Common myeloid progenitor, CD34-positive (primary cell): ENCODE data around the gene ATE1.

Source experiments
- CTCF ChIA-PET: fragments of 350-600 bp; sonication (Branson Sonifier 250); formaldehyde crosslinking; loops from one replicate; lab custom pipeline; 2021; ENCODE audit warnings: antibody characterized with exemption; lab: Charles Lee
- POLR2A ChIA-PET: fragments of 350-600 bp; sonication (Branson Sonifier 250); formaldehyde crosslinking; loops from one replicate; lab custom pipeline; 2021; ENCODE audit warnings: antibody characterized with exemption; lab: Charles Lee
- DNase-seq, 3 donors: peaks; one replicate each; pipeline versions ENCODE4 v3.0.0 to v3.0.0-alpha.2; 2013
- H3K27ac ChIP-seq, 2 experiments: 1 replicate in 1 of 2; 2 replicates in 1 of 2; pipeline ENCODE4 v1.7.0; 2013; ENCODE audit warnings: inconsistent platforms in 2 of 2, low read length in 2 of 2, mild to moderate bottlenecking in 2 of 2, low read depth in 1 of 2, moderate library complexity in 1 of 2; ENCODE audit not compliant: severe bottlenecking in 2 of 2, insufficient read depth in 1 of 2, poor library complexity in 1 of 2
- H3K27me3 ChIP-seq, 5 experiments: replicated peaks in 2 of 5; 1 replicate in 3 of 5; 2 replicates in 2 of 5; pipeline versions ENCODE4 v1.6.1 to v1.7.0; 2013; ENCODE audit warnings: low read length in 4 of 5, mild to moderate bottlenecking in 2 of 5, moderate library complexity in 2 of 5, inconsistent platforms in 1 of 5; ENCODE audit not compliant: insufficient read depth in 5 of 5, control insufficient read depth in 4 of 5
- H3K36me3 ChIP-seq, 4 experiments: 1 replicate in 2 of 4; 2 replicates in 2 of 4; pipeline versions ENCODE4 v1.6.1 to v1.7.0; 2013; ENCODE audit warnings: low read length in 3 of 4, control low read depth in 1 of 4, mild to moderate bottlenecking in 1 of 4; ENCODE audit not compliant: control insufficient read depth in 4 of 4, insufficient read depth in 4 of 4
- H3K4me1 ChIP-seq, 4 experiments: 1 replicate in 3 of 4; 2 replicates in 1 of 4; pipeline versions ENCODE4 v1.6.1 to v1.7.1; 2013; ENCODE audit warnings: low read length in 3 of 4, mild to moderate bottlenecking in 3 of 4, control low read depth in 1 of 4, inconsistent platforms in 1 of 4, moderate library complexity in 1 of 4; ENCODE audit not compliant: control insufficient read depth in 4 of 4, insufficient read depth in 4 of 4; ENCODE audit errors: control extremely low read depth in 1 of 4
- H3K4me3 ChIP-seq, 7 experiments: 1 replicate in 4 of 7; 2 replicates in 3 of 7; pipeline versions ENCODE4 v1.5.1 to v1.7.0; 2013; ENCODE audit warnings: mild to moderate bottlenecking in 7 of 7, low read length in 6 of 7, moderate library complexity in 6 of 7, inconsistent platforms in 2 of 7, low read depth in 2 of 7, control low read depth in 1 of 7; ENCODE audit not compliant: insufficient read depth in 4 of 7, control insufficient read depth in 1 of 7; ENCODE audit errors: extremely low read depth in 1 of 7
- H3K9me3 ChIP-seq, 5 experiments: 1 replicate in 4 of 5; 2 replicates in 1 of 5; pipeline versions ENCODE4 v1.6.1 to v1.7.1; 2013; ENCODE audit warnings: low read length in 4 of 5, mild to moderate bottlenecking in 2 of 5, inconsistent platforms in 1 of 5, low read depth in 1 of 5, moderate library complexity in 1 of 5; ENCODE audit not compliant: control insufficient read depth in 4 of 5, insufficient read depth in 2 of 5; ENCODE audit errors: control extremely low read depth in 1 of 5
- WGBS: methylation state at CpG from one replicate; pipeline ENCODE4 v1.1.5; 2013; ENCODE audit not compliant: insufficient coverage; 5-methylcytosine and 5-hydroxymethylcytosine counted together

Gene ATE1

GRCh38 chr10:121899727-121900126, 28.1 kb downstream of the ATE1 start:
- ChIA-PET POLR2A (no interaction called here), CTCF (interaction anchor here (1.5 to 4.8 kb wide), 5 partner anchors 12 to 76 kb away, joined by 3 to 29 read pairs (median 4); no protein-coding TSS in a partner anchor)
- H3K4me3 ChIP-seq: no peak overlapping the region
- WGBS: 96% methylated on average over 4 of the region's 4 CpGs
- no peaks in the 10 kb centered on the region for H3K9me3 ChIP-seq
- no peak for DNase-seq
- H3K36me3 ChIP-seq: peaks cover 5 to 23% (median 19%) of the 10 kb centered on the region in 4 experiments
- no peak overlapping the region for H3K27ac ChIP-seq
- H3K27me3 ChIP-seq: no peaks in the 10 kb centered on the region
- peaks cover 0 to 2% (median 0%) of the 10 kb centered on the region in 4 experiments for H3K4me1 ChIP-seq

GRCh38 chr10:121891103-121891502, 36.7 kb downstream of the ATE1 start:
- H3K27me3 ChIP-seq: no peaks in the 10 kb centered on the region
- no peaks in the 10 kb centered on the region for H3K4me1 ChIP-seq
- H3K27ac ChIP-seq: no peak overlapping the region
- H3K9me3 ChIP-seq: no peaks in the 10 kb centered on the region
- 95% methylated on average over 5 of the region's 5 CpGs for WGBS
- DNase-seq: no peak
- no peak overlapping the region for H3K4me3 ChIP-seq
- ChIA-PET CTCF (no interaction called here), POLR2A (interaction anchor here (0.6 kb wide), 1 partner anchor 513 kb away, joined by 3 read pairs; no protein-coding TSS in a partner anchor)
- H3K36me3 ChIP-seq: peaks cover 4 to 10% (median 7%) of the 10 kb centered on the region in 4 experiments

GRCh38 chr10:121889212-121889611, 38.6 kb downstream of the ATE1 start:
- Histone ChIP-seq H3K9me3 (no peaks in the 10 kb centered on the region), H3K36me3 (peaks cover 2 to 8% (median 4%) of the 10 kb centered on the region in 4 experiments), H3K4me1 (no peaks in the 10 kb centered on the region), H3K4me3 (no peak overlapping the region), H3K27ac (no peak overlapping the region), H3K27me3 (no peaks in the 10 kb centered on the region)
- no peak for DNase-seq
- CTCF ChIA-PET: interaction anchor here (0.9 to 4.0 kb wide), 4 partner anchors 10 to 946 kb away, joined by 3 to 29 read pairs (median 4); no protein-coding TSS in a partner anchor
- POLR2A ChIA-PET: no interaction called here
- WGBS: 86% methylated on average over 1 of the region's 5 CpGs

- H3K4me3 ChIP-seq: no peak overlapping the region
- no peaks in the 10 kb centered on the region for H3K4me1 ChIP-seq
- no peaks in the 10 kb centered on the region for H3K9me3 ChIP-seq
- peak; percentile 48 to 75 (median 68) for DNase-seq
- H3K27me3 ChIP-seq: no peaks in the 10 kb centered on the region
- no peak overlapping the region for H3K27ac ChIP-seq
- WGBS: 58% methylated on average over 6 of the region's 7 CpGs
- ChIA-PET CTCF (interaction anchor here (0.7 to 4.0 kb wide), 13 partner anchors 10 to 947 kb away, joined by 3 to 29 read pairs (median 4); no protein-coding TSS in a partner anchor), POLR2A (no interaction called here)
- peaks cover 5 to 12% (median 5%) of the 10 kb centered on the region in 4 experiments for H3K36me3 ChIP-seq
Observed at GRCh38 chr10:121886997-121887622, 40.7 kb downstream of the ATE1 start.

GRCh38 chr10:121886181-121886580, 41.6 kb downstream of the ATE1 start:
- peaks cover 0 to under 1% (median 0%) of the 10 kb centered on the region in 4 experiments for H3K4me1 ChIP-seq
- H3K9me3 ChIP-seq: no peaks in the 10 kb centered on the region
- ChIA-PET POLR2A (no interaction called here), CTCF (interaction anchor here (0.7 to 4.0 kb wide), 7 partner anchors 9 to 943 kb away, joined by 3 to 29 read pairs (median 16); no protein-coding TSS in a partner anchor)
- WGBS: 89% methylated on average over 3 of the region's 5 CpGs
- no peaks in the 10 kb centered on the region for H3K27me3 ChIP-seq
- peaks cover 6 to 11% (median 8%) of the 10 kb centered on the region in 4 experiments for H3K36me3 ChIP-seq
- DNase-seq: no peak
- no peak overlapping the region for H3K4me3 ChIP-seq
- no peak overlapping the region for H3K27ac ChIP-seq

GRCh38 chr10:121880895-121881294, 46.9 kb downstream of the ATE1 start:
- Histone ChIP-seq H3K4me1 (peaks cover 0 to 4% (median 0%) of the 10 kb centered on the region in 4 experiments), H3K27me3 (no peaks in the 10 kb centered on the region), H3K36me3 (peaks cover 6 to 18% (median 9%) of the 10 kb centered on the region in 4 experiments), H3K27ac (no peak overlapping the region), H3K4me3 (no peak overlapping the region), H3K9me3 (no peaks in the 10 kb centered on the region)
- ChIA-PET CTCF (interaction anchor here (1.2 to 2.5 kb wide), 4 partner anchors 16 to 57 kb away, joined by 3 to 7 read pairs (median 4); no protein-coding TSS in a partner anchor), POLR2A (no interaction called here)
- no peak for DNase-seq

- no peaks in the 10 kb centered on the region for H3K9me3 ChIP-seq
- CTCF ChIA-PET: interaction anchor here (1.2 kb wide), 1 partner anchor 28 kb away, joined by 3 read pairs; no protein-coding TSS in a partner anchor
- WGBS: no CpG with 5 or more reads among the region's 4 CpGs
Observed at GRCh38 chr10:121879476-121879875, 48.4 kb downstream of the ATE1 start.

More at GRCh38 chr10:121879476-121879875, 48.4 kb downstream of the ATE1 start:
- no peak for DNase-seq
- POLR2A ChIA-PET: no interaction called here
- H3K4me1 ChIP-seq: peaks cover 0 to 4% (median 0%) of the 10 kb centered on the region in 4 experiments
- no peak overlapping the region for H3K27ac ChIP-seq
- peaks cover 8 to 18% (median 9%) of the 10 kb centered on the region in 4 experiments for H3K36me3 ChIP-seq
- H3K4me3 ChIP-seq: no peak overlapping the region
- no peaks in the 10 kb centered on the region for H3K27me3 ChIP-seq
